Measurements from ENCODE around the gene ILKAP. TPM values are rescaled to one million over a fixed set of nuclear protein-coding genes. Genes with fewer than 3 reads are reported as not detected.

The ILKAP gene
- total RNA-seq, 1 donor from 2014 or later: 34.1 TPM

- no peaks in the 10 kb centered on the region for H3K36me3 Mint-ChIP-seq (ENCODE audit: unreplicated experiment)
- H3K9me3 Mint-ChIP-seq (ENCODE audit: unreplicated experiment): no peaks in the 10 kb centered on the region
- H3K27ac Mint-ChIP-seq (ENCODE audit: unreplicated experiment): no peak overlapping the region
- TF ChIP-seq CTCF (IDR thresholded peaks at IDR 0.05): no peak
- no peak for DNase-seq (ENCODE audit: extremely low spot score, unreplicated experiment)
- peaks cover 6% of the 10 kb centered on the region for H3K4me1 Mint-ChIP-seq (ENCODE audit: unreplicated experiment)
- no peaks in the 10 kb centered on the region for H3K27me3 Mint-ChIP-seq (ENCODE audit: unreplicated experiment)
- H3K4me3 Mint-ChIP-seq (ENCODE audit: unreplicated experiment): no peak overlapping the region
Measured at GRCh38 chr2:238239543-238239862, 36.0 kb upstream of the ILKAP start.

- no peak for DNase-seq (ENCODE audit: extremely low spot score, unreplicated experiment)
- peak overlapping the region; percentile 61 for H3K4me3 Mint-ChIP-seq (ENCODE audit: unreplicated experiment)
- no peaks in the 10 kb centered on the region for H3K27me3 Mint-ChIP-seq (ENCODE audit: unreplicated experiment)
- peaks cover 7% of the 10 kb centered on the region for H3K4me1 Mint-ChIP-seq (ENCODE audit: unreplicated experiment)
- no peaks in the 10 kb centered on the region for H3K9me3 Mint-ChIP-seq (ENCODE audit: unreplicated experiment)
- H3K27ac Mint-ChIP-seq (ENCODE audit: unreplicated experiment): no peak overlapping the region
- TF ChIP-seq CTCF (IDR thresholded peaks at IDR 0.05): no peak
- H3K36me3 Mint-ChIP-seq (ENCODE audit: unreplicated experiment): no peaks in the 10 kb centered on the region
Measured at GRCh38 chr2:238238766-238239542, 35.5 kb upstream of the ILKAP start.

- no peaks in the 10 kb centered on the region for H3K36me3 Mint-ChIP-seq (ENCODE audit: unreplicated experiment)
- TF ChIP-seq CTCF (IDR thresholded peaks at IDR 0.05): no peak
- H3K4me3 Mint-ChIP-seq (ENCODE audit: unreplicated experiment): peak overlapping the region; percentile 55
- no peaks in the 10 kb centered on the region for H3K9me3 Mint-ChIP-seq (ENCODE audit: unreplicated experiment)
- no peak for DNase-seq (ENCODE audit: extremely low spot score, unreplicated experiment)
- peaks cover 7% of the 10 kb centered on the region for H3K4me1 Mint-ChIP-seq (ENCODE audit: unreplicated experiment)
- H3K27me3 Mint-ChIP-seq (ENCODE audit: unreplicated experiment): no peaks in the 10 kb centered on the region
- no peak overlapping the region for H3K27ac Mint-ChIP-seq (ENCODE audit: unreplicated experiment)
Measured at GRCh38 chr2:238238311-238238765, 34.8 kb upstream of the ILKAP start.

GRCh38 chr2:238237431-238238135 is 34.1 kb upstream of the ILKAP start:
- Mint-ChIP-seq H3K27ac (ENCODE audit: unreplicated experiment) (no peak overlapping the region), H3K36me3 (ENCODE audit: unreplicated experiment) (no peaks in the 10 kb centered on the region), H3K27me3 (ENCODE audit: unreplicated experiment) (no peaks in the 10 kb centered on the region), H3K9me3 (ENCODE audit: unreplicated experiment) (no peaks in the 10 kb centered on the region), H3K4me3 (ENCODE audit: unreplicated experiment) (no peak overlapping the region), H3K4me1 (ENCODE audit: unreplicated experiment) (peaks cover 7% of the 10 kb centered on the region)
- TF ChIP-seq CTCF (IDR thresholded peaks at IDR 0.05): no peak
- DNase-seq (ENCODE audit: extremely low spot score, unreplicated experiment): no peak

GRCh38 chr2:238236571-238236970 is 33.1 kb upstream of the ILKAP start:
- H3K9me3 Mint-ChIP-seq (ENCODE audit: unreplicated experiment): no peaks in the 10 kb centered on the region
- no peaks in the 10 kb centered on the region for H3K27me3 Mint-ChIP-seq (ENCODE audit: unreplicated experiment)
- no peak overlapping the region for H3K4me3 Mint-ChIP-seq (ENCODE audit: unreplicated experiment)
- peaks cover 12% of the 10 kb centered on the region for H3K4me1 Mint-ChIP-seq (ENCODE audit: unreplicated experiment)
- no peaks in the 10 kb centered on the region for H3K36me3 Mint-ChIP-seq (ENCODE audit: unreplicated experiment)
- no peak overlapping the region for H3K27ac Mint-ChIP-seq (ENCODE audit: unreplicated experiment)
- no peak for DNase-seq (ENCODE audit: extremely low spot score, unreplicated experiment)
- no peak for TF ChIP-seq CTCF (IDR thresholded peaks at IDR 0.05)
